Embryonic facial prominence (tissue), 1 donor: Measurements from ENCODE around the gene PCBP3.

ENCODE experiments used
- DNase-seq: peaks from one replicate; pipeline ENCODE4 v3.0.0-alpha.2; 2016; ENCODE audit errors: extremely low spot score

PCBP3 gene

DNA sequence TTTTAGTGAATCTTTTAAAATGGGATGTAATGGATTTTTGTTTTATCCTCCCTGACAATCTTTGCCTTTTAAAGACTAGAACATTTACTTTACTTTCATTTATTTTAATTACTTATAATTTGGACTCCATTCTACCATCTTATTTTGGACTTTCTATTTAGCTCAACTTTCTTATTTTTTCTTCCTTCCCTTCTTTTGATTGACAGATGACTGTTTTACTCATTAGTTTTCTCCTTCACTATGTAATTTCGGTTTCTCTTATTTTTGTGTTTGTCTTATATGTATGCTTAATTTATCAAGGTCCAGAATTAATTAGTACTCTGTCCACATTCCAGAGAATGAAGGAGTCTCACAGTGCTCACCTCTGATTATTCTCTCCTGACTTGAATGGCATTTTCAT is 109.9 kb downstream of the PCBP3 start:
- no peak for DNase-seq

DNA sequence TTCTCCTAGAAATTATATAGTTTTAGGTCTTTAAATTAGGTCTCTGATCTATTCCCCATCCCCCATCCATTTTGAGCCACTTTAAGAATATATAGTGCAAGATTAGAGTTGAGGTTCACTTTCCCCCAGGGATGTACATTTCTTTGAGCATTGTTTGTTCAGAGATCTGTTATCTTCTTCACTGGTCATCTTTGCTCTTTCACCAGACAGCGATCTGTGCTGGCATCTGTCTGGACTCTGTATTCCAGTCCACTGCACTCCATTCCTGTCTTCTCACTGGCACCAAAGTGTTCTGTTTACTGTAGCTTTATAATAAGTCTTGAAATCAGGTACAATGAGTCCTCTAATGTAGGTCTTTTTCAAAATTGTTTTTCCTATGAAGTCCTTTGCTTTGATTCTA is 112.5 kb downstream of the PCBP3 start:
- no peak for DNase-seq

DNA sequence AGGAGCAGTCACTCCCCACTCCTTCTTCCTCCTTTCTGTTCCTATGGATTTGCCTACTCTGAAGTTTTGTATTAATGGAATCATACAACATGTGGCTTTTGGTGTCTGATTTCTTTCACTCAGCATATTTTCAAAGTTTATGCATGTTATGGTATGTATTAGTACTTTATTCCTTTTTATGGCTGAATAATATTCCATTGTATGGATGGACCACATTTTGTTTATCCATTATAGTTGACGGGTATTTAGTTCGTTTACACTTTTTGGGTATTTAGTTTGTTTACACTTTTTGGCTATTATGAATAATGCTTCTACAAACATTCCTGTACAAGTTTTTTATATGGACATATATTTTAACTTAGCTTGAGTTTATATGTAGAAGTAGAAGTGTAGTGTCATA is 113.1 kb downstream of the PCBP3 start:
- no peak for DNase-seq

- no peak for DNase-seq
Observed at GRCh38 chr21:45761704-45762103, 118.2 kb downstream of the PCBP3 start.

GRCh38 chr21:45763074-45763473 is 119.5 kb downstream of the PCBP3 start:
- DNase-seq = no peak

GRCh38 chr21:45763506-45763905 is 120.0 kb downstream of the PCBP3 start:
- no peak for DNase-seq

GRCh38 chr21:45764792-45765191 is 121.3 kb downstream of the PCBP3 start:
- DNase-seq = no peak

DNA sequence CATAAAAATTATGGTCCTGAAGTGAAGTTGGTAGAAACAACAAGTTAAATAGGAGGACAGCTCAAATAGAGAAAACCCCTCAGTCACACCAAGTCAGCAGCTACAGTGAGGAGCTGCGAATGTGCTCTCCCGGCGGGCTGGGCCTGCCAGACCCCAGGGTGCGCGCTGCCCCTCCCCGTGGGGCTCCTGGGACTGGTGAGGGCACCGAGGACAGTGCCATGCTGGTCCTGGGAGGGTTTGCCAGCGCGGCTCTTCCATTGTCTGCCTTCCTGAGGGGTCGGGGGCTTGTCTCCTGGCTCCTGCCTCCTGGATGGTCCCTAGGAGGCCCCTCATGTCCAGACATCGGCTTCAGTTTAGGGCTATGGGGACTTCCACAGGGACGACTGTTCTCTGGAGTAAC is 121.8 kb downstream of the PCBP3 start:
- no peak for DNase-seq

DNA sequence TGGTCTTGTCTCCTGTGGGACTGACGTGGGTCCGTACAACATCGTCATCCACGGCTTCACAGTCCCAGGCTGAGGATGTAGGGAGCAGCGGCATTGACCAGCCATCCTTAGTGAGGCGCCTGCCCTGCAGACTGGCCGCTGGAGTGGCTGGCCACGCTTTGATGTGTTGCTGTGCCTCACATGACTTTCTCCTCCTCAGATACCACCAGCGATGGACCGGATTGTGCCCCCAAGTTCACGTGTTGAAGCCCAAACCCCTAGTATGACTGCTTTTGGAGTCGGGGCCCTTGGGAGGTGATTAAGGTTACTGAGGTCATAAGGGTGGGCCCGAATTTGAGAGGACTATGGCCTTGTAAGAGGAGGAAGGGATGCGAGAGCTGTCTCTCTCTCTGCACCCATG is 122.5 kb downstream of the PCBP3 start:
- DNase-seq = no peak

DNA sequence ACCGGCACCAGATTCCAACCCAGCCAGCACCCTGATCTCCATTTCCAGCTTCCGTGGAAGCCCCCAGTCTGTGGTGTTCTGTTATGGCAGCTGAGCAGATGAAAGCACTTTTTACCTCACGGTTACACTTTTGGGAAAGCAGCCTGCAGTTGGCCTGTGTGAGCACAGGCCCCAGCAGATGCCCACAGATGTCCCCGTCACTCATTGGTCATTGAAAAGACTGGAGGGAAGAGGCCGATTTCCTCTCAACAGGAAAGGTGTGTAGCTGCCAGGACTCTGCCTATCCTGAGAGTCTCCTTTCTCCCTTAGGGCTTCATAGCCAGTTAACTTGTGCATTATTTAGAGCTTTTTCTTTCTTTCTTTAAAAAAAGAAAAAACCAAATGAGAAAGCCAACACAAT is 123.0 kb downstream of the PCBP3 start:
- no peak for DNase-seq

DNA sequence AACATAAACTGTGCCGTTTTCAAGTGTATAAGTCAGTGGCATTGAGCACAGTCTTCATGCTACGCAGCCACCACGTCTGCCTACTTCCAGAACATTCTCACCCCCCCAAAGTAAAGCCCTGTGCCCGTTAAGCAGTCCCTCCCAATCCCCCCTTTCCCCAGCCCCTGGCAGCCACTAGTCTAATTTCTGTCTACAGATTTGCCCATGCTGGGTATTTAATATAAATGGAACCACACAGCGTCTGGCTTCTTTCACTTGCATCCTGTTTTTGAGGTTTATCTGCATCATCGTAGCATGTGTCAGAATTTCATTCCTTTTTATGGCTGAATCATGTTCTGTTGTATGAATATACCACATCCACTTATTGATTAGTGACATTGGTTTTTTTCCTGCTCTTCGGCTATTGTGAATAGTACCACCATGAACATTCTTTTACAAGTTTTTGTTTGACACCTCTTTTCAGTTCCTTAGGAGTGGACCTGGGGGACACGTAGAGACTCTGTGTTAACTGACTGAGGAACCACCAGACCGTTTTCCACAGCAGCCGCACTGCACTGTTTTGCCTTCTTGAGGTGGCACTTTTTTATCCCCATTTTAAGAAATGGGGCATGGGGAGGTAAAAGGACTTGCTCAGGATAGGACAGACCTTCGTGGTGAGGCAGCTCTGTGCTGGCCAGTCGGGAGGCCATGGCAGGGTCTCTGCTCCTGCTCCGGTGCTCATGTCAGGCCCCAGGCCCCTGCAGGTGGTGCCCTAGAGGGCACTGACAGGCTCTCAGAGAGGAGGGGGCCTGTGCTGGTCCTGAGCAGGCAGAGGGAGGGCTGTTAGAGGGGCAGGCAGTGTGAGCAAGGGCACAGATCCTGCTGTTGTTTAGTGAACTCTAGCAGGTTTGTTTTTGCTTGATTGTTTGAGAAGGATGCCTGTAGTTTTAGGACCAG is 123.8 kb downstream of the PCBP3 start:
- DNase-seq = no peak

- no peak for DNase-seq
Observed at GRCh38 chr21:45768011-45768739, 124.7 kb downstream of the PCBP3 start.

GRCh38 chr21:45768740-45769048 is 125.2 kb downstream of the PCBP3 start:
- no peak for DNase-seq

- no peak for DNase-seq
Observed at GRCh38 chr21:45769294-45769693, 125.8 kb downstream of the PCBP3 start.

GRCh38 chr21:45769896-45770295 is 126.4 kb downstream of the PCBP3 start:
- DNase-seq = no peak

- DNase-seq = no peak
Observed at GRCh38 chr21:45772180-45772579, 128.7 kb downstream of the PCBP3 start.

- no peak for DNase-seq
Observed at GRCh38 chr21:45774291-45774690, 130.8 kb downstream of the PCBP3 start.

GRCh38 chr21:45776971-45777370 is 133.4 kb downstream of the PCBP3 start:
- no peak for DNase-seq

DNA sequence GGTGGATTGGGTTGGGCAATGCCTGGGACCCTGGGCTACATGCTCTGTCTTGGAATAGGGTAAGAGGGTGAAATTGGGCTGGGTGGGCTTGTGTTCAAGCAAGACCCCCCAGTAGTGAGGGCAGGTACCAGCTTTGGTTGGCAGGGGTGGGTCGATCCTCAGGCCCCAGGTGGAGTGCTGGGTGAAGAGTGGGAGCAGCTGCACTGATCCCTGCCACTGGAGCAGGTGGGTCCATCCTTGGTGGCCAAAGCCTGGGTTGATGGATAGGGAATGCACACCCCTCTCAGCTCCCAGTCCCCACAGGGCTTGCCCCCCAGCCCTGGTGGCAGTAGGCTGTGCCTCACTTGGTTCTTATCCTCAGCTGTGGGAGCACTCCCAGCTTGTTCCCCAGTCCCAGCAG is 135.2 kb downstream of the PCBP3 start:
- DNase-seq = no peak

- DNase-seq = no peak
Observed at GRCh38 chr21:45779226-45779625, 135.7 kb downstream of the PCBP3 start.

DNA sequence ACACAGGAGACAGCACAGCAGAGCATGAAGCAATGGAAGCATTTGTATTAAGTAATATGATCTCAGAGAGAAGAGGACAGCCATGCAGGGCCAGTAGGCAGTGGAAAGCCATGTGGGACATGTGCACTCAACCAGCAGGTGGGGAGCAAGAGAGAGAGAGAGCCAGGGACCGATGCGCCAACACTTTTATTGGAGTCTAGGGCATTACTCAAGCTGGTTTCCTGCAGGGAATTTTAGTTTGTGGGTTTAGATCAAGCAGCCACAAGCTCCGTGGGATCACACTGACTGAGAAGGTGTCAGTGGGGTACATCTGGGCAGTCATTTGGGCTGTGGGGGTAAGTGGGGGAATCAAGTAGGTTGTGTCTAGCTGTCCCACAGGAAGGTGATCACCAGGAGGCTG is 137.1 kb downstream of the PCBP3 start:
- DNase-seq = no peak

DNA sequence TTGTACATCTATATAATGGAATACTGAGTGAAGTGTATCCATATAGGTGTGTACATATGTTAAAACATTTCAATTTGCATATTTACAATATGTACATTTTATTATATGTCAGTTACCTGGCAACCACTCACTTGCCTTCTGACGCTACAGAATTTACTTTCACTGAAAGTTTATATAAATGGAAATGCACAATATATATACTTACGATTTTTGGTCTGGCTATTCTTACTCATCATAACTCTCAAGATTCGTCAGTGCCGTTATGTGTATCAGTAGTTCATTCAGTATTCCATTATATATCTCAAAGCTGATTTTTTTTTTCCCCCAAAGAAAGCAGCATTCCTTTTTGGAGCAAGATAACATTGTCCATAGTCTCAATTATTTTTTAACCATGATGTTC is 138.2 kb downstream of the PCBP3 start:
- no peak for DNase-seq

GRCh38 chr21:45786660-45787059 is 143.1 kb downstream of the PCBP3 start:
- no peak for DNase-seq
